CD4-positive, alpha-beta T cell treated with Interleukin-2 at 100 ng/mL for 4 hours (primary cell): Measurements from ENCODE around the gene ZNF217.
A peak's percentile ranks its signal among the peaks of the same experiment; 100 is the strongest.
"Not testable (repeated sequence)": the region's sequence is repeated elsewhere in the genome, so short reads cannot be mapped to it uniquely, and the experiment has no call there.

Experiments used
- DNase-seq: peaks from one replicate; pipeline ENCODE4 v3.0.0-alpha.2; 2020; ENCODE audit warnings: low spot score

Gene ZNF217

GRCh38 chr20:53593466-53594007 is at the start of gene ZNF217:
ZNF217 (minus strand) TSS chr20:53593839; CDS start chr20:53582826, 11,013 bp downstream.
- peak; percentile 60 for DNase-seq

GRCh38 chr20:53643031-53643832 is 49.6 kb upstream of the ZNF217 start:
- DNase-seq: peak; percentile 85

- DNase-seq: peak; percentile 61
Measured at GRCh38 chr20:53642196-53643030, 48.8 kb upstream of the ZNF217 start.

- no peak for DNase-seq
Measured at GRCh38 chr20:53639647-53640440, 46.2 kb upstream of the ZNF217 start.

- DNase-seq: no peak
Measured at GRCh38 chr20:53639128-53639527, 45.5 kb upstream of the ZNF217 start.

GRCh38 chr20:53637310-53637709 is 43.7 kb upstream of the ZNF217 start:
- DNase-seq: not testable (repeated sequence)

GRCh38 chr20:53636540-53637097 is 43.0 kb upstream of the ZNF217 start:
- no peak for DNase-seq

GRCh38 chr20:53635221-53635620 is 41.6 kb upstream of the ZNF217 start:
- no peak for DNase-seq

- DNase-seq: no peak
Measured at GRCh38 chr20:53631909-53632662, 38.4 kb upstream of the ZNF217 start.

- DNase-seq: no peak
Measured at GRCh38 chr20:53629436-53629835, 35.8 kb upstream of the ZNF217 start.

- DNase-seq: not testable (repeated sequence)
Measured at GRCh38 chr20:53628758-53629157, 35.1 kb upstream of the ZNF217 start.

GRCh38 chr20:53628076-53628475 is 34.4 kb upstream of the ZNF217 start:
- no peak for DNase-seq

GRCh38 chr20:53627001-53627400 is 33.4 kb upstream of the ZNF217 start:
- not testable (repeated sequence) for DNase-seq

- no peak for DNase-seq
Measured at GRCh38 chr20:53626584-53626983, 32.9 kb upstream of the ZNF217 start.

GRCh38 chr20:53625311-53626129 is 31.9 kb upstream of the ZNF217 start:
- DNase-seq: no peak

- DNase-seq: not testable (repeated sequence)
Measured at GRCh38 chr20:53624927-53625250, 31.2 kb upstream of the ZNF217 start.

GRCh38 chr20:53623454-53624211 is 30.0 kb upstream of the ZNF217 start:
- peak; percentile 38 for DNase-seq

GRCh38 chr20:53623134-53623453 is 29.5 kb upstream of the ZNF217 start:
- no peak for DNase-seq
